Ishikawa (cell line): ENCODE measurements around the gene FAM204A.

Experiments used
- CEBPB ChIP-seq: IDR thresholded peaks from 2 replicates; pipeline ENCODE4 v1.6.1; 2012
- EP300 ChIP-seq: IDR thresholded peaks from 2 replicates; pipeline ENCODE4 v1.6.1; 2012; ENCODE audit warnings: borderline replicate concordance
- TAF1 ChIP-seq: IDR thresholded peaks from 2 replicates; pipeline ENCODE4 v1.6.1; 2012; ENCODE audit warnings: low read depth, mild to moderate bottlenecking
- ZBTB7A ChIP-seq: IDR thresholded peaks from 2 replicates; pipeline ENCODE4 v1.6.1; 2012; ENCODE audit warnings: low read depth

DNA sequence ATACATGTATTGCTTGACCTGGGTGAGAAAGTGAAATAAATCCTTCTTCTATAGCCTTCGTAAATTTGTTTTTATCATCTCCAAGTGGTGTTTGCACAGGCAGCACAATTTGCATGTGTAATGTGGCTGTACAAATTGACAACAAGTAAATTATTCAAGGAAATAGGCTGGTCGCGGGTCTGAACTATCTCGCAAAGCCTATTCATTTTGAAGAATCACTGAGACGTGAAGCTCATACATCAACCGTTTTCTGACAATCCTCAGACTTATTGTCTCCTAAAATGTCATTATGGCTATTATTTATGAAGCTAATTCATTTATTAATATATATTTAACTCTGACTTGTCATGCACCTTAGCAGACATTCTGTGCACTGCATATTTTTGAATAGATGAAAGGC lies 16.2 kb upstream of the FAM204A start:
- TF ChIP-seq TAF1 (no peak), EP300 (no peak), ZBTB7A (no peak), CEBPB (no peak)
